ENCODE results near the gene AXIN2.

- no peak for TF ChIP-seq POLR2A (IDR thresholded peaks at IDR 0.05)
- TF ChIP-seq CTCF (IDR thresholded peaks at IDR 0.05), result no peak
- TF ChIP-seq EP300 (IDR thresholded peaks at IDR 0.05), result no peak
These were observed 40.4 kb upstream of the AXIN2 start for GRCh38 chr17:65601881-65602280.

Measured in sigmoid colon (tissue), 4 donors.